OCI-LY1 (cell line): ENCODE data around the gene ZNF491.
"Not testable (repeated sequence)": the region's sequence is repeated elsewhere in the genome, so short reads cannot be mapped to it uniquely, and the experiment has no call there.

ENCODE experiments used
- H2AFZ ChIP-seq: fragments of 200-600 bp; sonication (generic), shearing (Covaris generic); 2 replicates; pipeline ENCODE4 v1.6.0; 2014; ENCODE audit warnings: antibody characterized with exemption, mild to moderate bottlenecking, low read length
- H3F3A ChIP-seq: fragments of 200-600 bp; sonication (generic), shearing (Covaris generic); 2 replicates; pipeline ENCODE4 v1.6.0; 2014; ENCODE audit warnings: mild to moderate bottlenecking, antibody characterized with exemption, low read length, moderate library complexity; ENCODE audit not compliant: insufficient read depth
- H3K27ac ChIP-seq: fragments of 200-600 bp; sonication (generic); 2 replicates; pipeline ENCODE4 v1.5.1; 2014; ENCODE audit warnings: low read length, mixed run types, mild to moderate bottlenecking, low read depth; ENCODE audit not compliant: poor library complexity, severe bottlenecking
- H3K27me3 ChIP-seq: fragments of 200-600 bp; sonication (generic); 2 replicates; pipeline ENCODE4 v1.6.0; 2014; ENCODE audit warnings: antibody characterized with exemption, mild to moderate bottlenecking, low read length, moderate library complexity; ENCODE audit not compliant: insufficient read depth
- H3K36me3 ChIP-seq: fragments of 200-600 bp; sonication (generic); 2 replicates; pipeline ENCODE4 v1.6.1; 2014; ENCODE audit warnings: mild to moderate bottlenecking, antibody characterized with exemption, low read length, moderate library complexity, mixed read lengths; ENCODE audit not compliant: insufficient read depth
- H3K4me1 ChIP-seq: fragments of 200-600 bp; sonication (generic); 2 replicates; pipeline ENCODE4 v1.5.1; 2014; ENCODE audit warnings: mild to moderate bottlenecking, low read length, moderate library complexity; ENCODE audit not compliant: insufficient read depth, severe bottlenecking
- H3K4me2 ChIP-seq: fragments of 200-600 bp; sonication (generic), shearing (Covaris generic); 2 replicates; pipeline ENCODE4 v1.6.1; 2014; ENCODE audit warnings: low read length
- H3K4me3 ChIP-seq: fragments of 200-600 bp; sonication (generic); 2 replicates; pipeline ENCODE4 v1.5.1; 2014; ENCODE audit warnings: low read length, low read depth, mild to moderate bottlenecking, mixed read lengths; ENCODE audit not compliant: poor library complexity, severe bottlenecking
- H3K79me2 ChIP-seq: fragments of 200-600 bp; shearing (Covaris generic); 2 replicates; pipeline ENCODE4 v1.6.1; 2016; ENCODE audit warnings: mixed run types, low read length, mixed read lengths; ENCODE audit not compliant: insufficient read depth
- H3K9ac ChIP-seq: fragments of 200-600 bp; sonication (generic), shearing (Covaris generic); 2 replicates; pipeline ENCODE4 v1.6.1; 2014; ENCODE audit warnings: mild to moderate bottlenecking, low read length, mixed read lengths
- H3K9me2 ChIP-seq: fragments of 200-600 bp; sonication (generic), shearing (Covaris generic); 2 replicates; pipeline ENCODE4 v1.6.1; 2014; ENCODE audit warnings: low read depth, mild to moderate bottlenecking, low read length, mixed read lengths
- H3K9me3 ChIP-seq: fragments of 200-600 bp; shearing (Covaris generic); 2 replicates; pipeline ENCODE4 v1.6.1; 2014; ENCODE audit warnings: low read length, mixed read lengths
- H4K20me1 ChIP-seq: fragments of 200-600 bp; sonication (generic), shearing (Covaris generic); 2 replicates; pipeline ENCODE4 v1.6.0; 2016; ENCODE audit warnings: mild to moderate bottlenecking, low read length; ENCODE audit not compliant: insufficient read depth
- EZH2 ChIP-seq: fragments of 200-600 bp; sonication (generic), shearing (Covaris generic); IDR thresholded peaks from 2 replicates; pipeline ENCODE4 v1.8.0; 2017; ENCODE audit warnings: borderline replicate concordance, mixed run types, mild to moderate bottlenecking, antibody characterized with exemption, low read length, moderate library complexity, mixed read lengths
- TF ChIP-seq, protein P1 (sequence below): fragments of 200-600 bp; sonication (generic), shearing (Covaris generic); IDR thresholded peaks from 2 replicates; pipeline ENCODE4 v1.5.1; 2017; ENCODE audit warnings: mild to moderate bottlenecking, antibody characterized with exemption, low read length, moderate library complexity, mixed read lengths

The ZNF491 gene

DNA sequence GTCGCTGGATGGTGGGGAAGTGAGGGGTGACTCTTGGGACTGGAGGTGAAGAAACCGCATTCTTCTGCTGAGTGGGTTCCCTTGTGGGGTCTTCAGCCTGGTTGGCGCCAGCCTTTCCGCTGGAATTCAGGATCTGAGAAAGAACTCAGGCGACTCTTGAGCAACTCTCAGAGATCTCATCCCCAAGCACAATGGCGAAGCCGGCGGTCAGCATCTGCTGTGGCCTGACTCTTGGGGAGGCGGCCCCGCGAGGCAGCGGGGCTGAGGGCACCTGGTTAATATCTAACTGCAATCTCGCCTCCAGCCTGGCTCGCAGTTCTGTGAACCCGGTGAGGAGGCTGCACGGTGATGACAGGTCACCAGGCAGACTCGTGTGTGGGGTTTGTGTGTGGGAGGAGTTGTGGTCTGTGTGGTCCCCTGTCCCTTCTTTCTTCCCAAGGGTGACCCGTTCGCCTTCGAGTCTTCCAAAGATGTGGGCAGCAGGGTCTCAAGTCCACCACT is 30.6 kb upstream of the ZNF491 start:
- peaks cover 12% of the 10 kb centered on the region for H3K9me3 ChIP-seq
- no peaks in the 10 kb centered on the region for H3K27me3 ChIP-seq
- H3K9me2 ChIP-seq: no peaks in the 10 kb centered on the region
- no peaks in the 10 kb centered on the region for H3F3A ChIP-seq
- TF ChIP-seq, protein P1, sequence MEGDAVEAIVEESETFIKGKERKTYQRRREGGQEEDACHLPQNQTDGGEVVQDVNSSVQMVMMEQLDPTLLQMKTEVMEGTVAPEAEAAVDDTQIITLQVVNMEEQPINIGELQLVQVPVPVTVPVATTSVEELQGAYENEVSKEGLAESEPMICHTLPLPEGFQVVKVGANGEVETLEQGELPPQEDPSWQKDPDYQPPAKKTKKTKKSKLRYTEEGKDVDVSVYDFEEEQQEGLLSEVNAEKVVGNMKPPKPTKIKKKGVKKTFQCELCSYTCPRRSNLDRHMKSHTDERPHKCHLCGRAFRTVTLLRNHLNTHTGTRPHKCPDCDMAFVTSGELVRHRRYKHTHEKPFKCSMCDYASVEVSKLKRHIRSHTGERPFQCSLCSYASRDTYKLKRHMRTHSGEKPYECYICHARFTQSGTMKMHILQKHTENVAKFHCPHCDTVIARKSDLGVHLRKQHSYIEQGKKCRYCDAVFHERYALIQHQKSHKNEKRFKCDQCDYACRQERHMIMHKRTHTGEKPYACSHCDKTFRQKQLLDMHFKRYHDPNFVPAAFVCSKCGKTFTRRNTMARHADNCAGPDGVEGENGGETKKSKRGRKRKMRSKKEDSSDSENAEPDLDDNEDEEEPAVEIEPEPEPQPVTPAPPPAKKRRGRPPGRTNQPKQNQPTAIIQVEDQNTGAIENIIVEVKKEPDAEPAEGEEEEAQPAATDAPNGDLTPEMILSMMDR: no peak
- TF ChIP-seq EZH2: no peak
- H3K4me3 ChIP-seq: peak overlapping the region; percentile 95
- peak overlapping the region; percentile 87 for H3K9ac ChIP-seq
- peaks cover 11% of the 10 kb centered on the region for H3K4me1 ChIP-seq
- no peak overlapping the region for H2AFZ ChIP-seq
- no peaks in the 10 kb centered on the region for H3K79me2 ChIP-seq
- no peaks in the 10 kb centered on the region for H4K20me1 ChIP-seq
- H3K36me3 ChIP-seq: peaks cover 22% of the 10 kb centered on the region
- H3K27ac ChIP-seq: peak overlapping the region; percentile 49
- H3K4me2 ChIP-seq: peak overlapping the region; percentile 74

DNA sequence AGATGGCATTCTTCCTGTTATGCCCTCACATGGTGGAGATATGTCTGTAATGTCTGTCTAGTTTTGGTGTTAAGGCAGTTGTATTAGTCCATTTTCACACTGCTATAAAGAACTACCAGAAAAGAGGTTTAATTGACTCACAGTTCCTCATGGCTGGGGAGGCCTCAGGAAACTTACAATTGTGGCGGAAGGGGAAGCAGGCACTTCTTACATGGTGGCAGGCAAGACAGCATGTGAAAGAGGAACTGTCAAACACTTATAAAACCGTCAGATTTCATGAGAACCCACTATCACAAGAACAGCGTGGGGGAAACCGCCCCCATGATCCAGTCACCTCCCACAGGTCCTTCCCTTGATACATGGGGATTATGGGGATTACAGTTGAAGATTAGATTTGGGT is 28.3 kb upstream of the ZNF491 start:
- TF ChIP-seq, protein P1: no peak
- TF ChIP-seq EZH2: no peak
- Histone ChIP-seq H3K9me3 (peaks cover 22% of the 10 kb centered on the region), H3K9ac (no peak overlapping the region), H3K27ac (no peak overlapping the region), H3K4me2 (no peak overlapping the region), H2AFZ (no peak overlapping the region), H3K4me1 (peaks cover 11% of the 10 kb centered on the region), H3K27me3 (no peaks in the 10 kb centered on the region), H3K4me3 (no peak overlapping the region), H3K9me2 (no peaks in the 10 kb centered on the region), H3K36me3 (peaks cover 22% of the 10 kb centered on the region), H3K79me2 (0 out of 2 replicates have a peak, but pooled peaks cover 6% of the 10 kb centered on the region), H4K20me1 (no peaks in the 10 kb centered on the region), H3F3A (no peaks in the 10 kb centered on the region)

DNA sequence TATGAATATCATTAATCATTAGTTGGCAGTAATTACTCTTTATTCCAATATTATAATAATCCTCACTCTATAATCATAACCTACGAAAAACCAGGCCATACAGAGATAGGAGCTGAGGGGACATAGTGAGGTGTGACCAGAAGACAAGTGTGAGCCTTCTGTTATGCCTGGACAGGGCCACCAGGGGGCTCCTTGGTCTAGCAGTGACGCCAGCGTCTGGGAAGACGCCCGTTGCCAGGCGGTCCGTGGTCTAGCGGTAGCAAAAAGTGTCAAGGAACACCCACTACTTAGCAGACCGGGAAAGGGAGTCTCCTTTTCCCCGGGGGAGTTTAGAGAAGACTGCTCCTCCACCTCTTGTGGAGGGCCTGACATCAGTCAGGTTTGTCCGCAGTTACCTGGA is 26.8 kb upstream of the ZNF491 start:
- not testable (repeated sequence) for H3K27me3 ChIP-seq, H3K9me2 ChIP-seq, H3K27ac ChIP-seq, H4K20me1 ChIP-seq, H3K4me3 ChIP-seq, H3K4me1 ChIP-seq, H2AFZ ChIP-seq, H3K79me2 ChIP-seq, H3K4me2 ChIP-seq, H3K9ac ChIP-seq, H3F3A ChIP-seq
- H3K36me3 ChIP-seq: peaks cover 26% of the 10 kb centered on the region
- H3K9me3 ChIP-seq: peaks cover 26% of the 10 kb centered on the region

DNA sequence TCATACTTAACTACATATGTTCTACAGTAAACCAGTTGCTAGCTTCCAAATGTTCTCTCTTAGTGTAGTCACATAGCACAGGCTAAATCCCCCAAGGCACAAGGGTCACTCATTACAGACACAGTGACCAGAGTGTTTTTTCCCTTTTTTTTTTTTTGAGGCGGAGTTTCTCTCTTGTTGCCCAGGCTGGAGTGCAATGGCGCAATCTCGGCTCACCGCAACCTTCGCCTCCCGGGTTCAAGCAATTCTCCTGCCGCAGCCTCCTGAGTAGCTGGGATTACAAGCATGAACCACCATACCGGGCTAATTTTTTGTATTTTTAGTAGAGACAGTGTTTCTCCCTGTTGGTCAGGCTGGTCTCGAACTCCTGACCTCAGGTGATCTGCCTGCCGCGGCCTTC is 21.7 kb upstream of the ZNF491 start:
- not testable (repeated sequence) for H3K4me1 ChIP-seq, H3K4me2 ChIP-seq, H3F3A ChIP-seq, H3K27me3 ChIP-seq, H3K27ac ChIP-seq, H3K9me2 ChIP-seq, H3K79me2 ChIP-seq, H2AFZ ChIP-seq, H3K4me3 ChIP-seq, H3K9ac ChIP-seq, H4K20me1 ChIP-seq
- peaks cover 53% of the 10 kb centered on the region for H3K9me3 ChIP-seq
- H3K36me3 ChIP-seq: peaks cover 52% of the 10 kb centered on the region
